B cell (primary cell): Measurements from ENCODE around the gene FA2H. TPM values are rescaled to one million over a fixed set of nuclear protein-coding genes. Genes with fewer than 3 reads are reported as not detected.

Experiments used
- ATAC-seq: fragments of 200-7000 bp; cut with Tn5 transposase; one replicate; pipeline ENCODE4 v1.10.0; 2021; ENCODE audit warnings: low read depth, mild to moderate bottlenecking, moderate number of reproducible peaks, moderate library complexity
- CTCF ChIA-PET: fragments of 350-600 bp; sonication (Branson Sonifier 250); formaldehyde crosslinking; loops from one replicate; lab custom pipeline; 2021; ENCODE audit warnings: antibody characterized with exemption, inconsistent platforms; lab: Charles Lee
- POLR2A ChIA-PET: fragments of 350-600 bp; sonication (Branson Sonifier 250); formaldehyde crosslinking; loops from one replicate; lab custom pipeline; 2021; ENCODE audit warnings: antibody characterized with exemption; lab: Charles Lee
- DNase-seq: peaks from one replicate; pipeline ENCODE4 v3.0.0; 2013
- H2AFZ ChIP-seq: 2 replicates; pipeline ENCODE4 v1.6.1; 2012; ENCODE audit warnings: mild to moderate bottlenecking, low read depth, low read length; ENCODE audit not compliant: insufficient read depth, poor library complexity, severe bottlenecking
- H3K27ac ChIP-seq, 2 donors: 1 replicate in 1 of 2; 2 replicates in 1 of 2; pipeline ENCODE4 v1.5.1; 2012 to 2013; ENCODE audit warnings: low read length in 2 of 2, mild to moderate bottlenecking in 2 of 2, moderate library complexity in 1 of 2
- H3K27me3 ChIP-seq, 4 experiments: fragments of 200-600 bp in 1 of 4; sonication (generic) in 1 of 4; replicated peaks in 1 of 4; 1 replicate in 2 of 4; 2 replicates in 2 of 4; pipeline versions ENCODE4 v1.6.1 to v1.7.0; 2013 to 2016; ENCODE audit warnings: low read length in 3 of 4, mild to moderate bottlenecking in 2 of 4, mixed read lengths in 1 of 4, moderate library complexity in 1 of 4; ENCODE audit not compliant: insufficient read depth in 4 of 4, control insufficient read depth in 3 of 4; ENCODE audit errors: control extremely low read depth in 1 of 4
- H3K36me3 ChIP-seq, 2 experiments: replicated peaks in 1 of 2; 1 replicate in 1 of 2; 2 replicates in 1 of 2; pipeline versions ENCODE4 v1.6.1 to v1.7.1; 2013; ENCODE audit warnings: low read length in 1 of 2; ENCODE audit not compliant: insufficient read depth in 2 of 2, control insufficient read depth in 1 of 2; ENCODE audit errors: control extremely low read depth in 1 of 2, extremely low read depth in 1 of 2
- H3K4me1 ChIP-seq, 2 donors: fragments of 200-600 bp in 1 of 2; sonication (generic) in 1 of 2; 1 replicate in 1 of 2; 2 replicates in 1 of 2; pipeline versions ENCODE4 v1.5.1 to v1.6.1; 2013 to 2017; ENCODE audit warnings: low read length in 2 of 2; ENCODE audit not compliant: control insufficient read depth in 2 of 2, insufficient read depth in 2 of 2
- H3K4me2 ChIP-seq: replicated peaks from 2 replicates; pipeline ENCODE3; 2012; ENCODE audit warnings: mild to moderate bottlenecking, low read depth, low read length; ENCODE audit not compliant: poor library complexity, severe bottlenecking
- H3K4me3 ChIP-seq, 5 experiments: fragments of 200-600 bp in 1 of 5; sonication (generic) in 1 of 5; 1 replicate in 3 of 5; 2 replicates in 2 of 5; pipeline versions ENCODE4 v1.5.1 to v1.7.0; 2011 to 2016; ENCODE audit warnings: low read length in 4 of 5, mild to moderate bottlenecking in 4 of 5, low read depth in 2 of 5, control low read depth in 1 of 5, moderate library complexity in 1 of 5; ENCODE audit not compliant: insufficient read depth in 1 of 5; ENCODE audit errors: control extremely low read depth in 1 of 5, extremely low read depth in 1 of 5
- H3K79me2 ChIP-seq: fragments of 200-600 bp; sonication (generic); one replicate; pipeline ENCODE4 v1.6.0; 2016; ENCODE audit warnings: low read length; ENCODE audit not compliant: control insufficient read depth, insufficient read depth
- H3K9ac ChIP-seq: fragments of 200-600 bp; sonication (generic); 2 replicates; pipeline ENCODE4 v1.6.1; 2017; ENCODE audit warnings: mild to moderate bottlenecking, low read length, moderate library complexity
- H3K9me3 ChIP-seq, 3 donors: one replicate each; pipeline versions ENCODE4 v1.6.1 to v1.7.1; 2013; ENCODE audit warnings: low read length in 2 of 3; ENCODE audit not compliant: control insufficient read depth in 2 of 3, insufficient read depth in 1 of 3; ENCODE audit errors: control extremely low read depth in 1 of 3
- H4K20me1 ChIP-seq: 2 replicates; pipeline ENCODE4 v1.6.0; 2012; ENCODE audit warnings: mild to moderate bottlenecking, low read length; ENCODE audit not compliant: insufficient read depth, control insufficient read depth, poor library complexity, severe bottlenecking
- H3K27ac Mint-ChIP-seq: one replicate; pipeline ENCODE4 v1.8.0; 2021; ENCODE audit warnings: mixed read lengths
- H3K27me3 Mint-ChIP-seq: one replicate; pipeline ENCODE4 v1.8.0; 2021; ENCODE audit warnings: mixed read lengths
- H3K4me1 Mint-ChIP-seq: one replicate; pipeline ENCODE4 v1.8.0; 2021; ENCODE audit warnings: mixed read lengths
- H3K4me3 Mint-ChIP-seq: one replicate; pipeline ENCODE4 v1.8.0; 2021; ENCODE audit warnings: mixed read lengths
- H3K9me3 Mint-ChIP-seq: one replicate; pipeline ENCODE4 v1.8.0; 2022; ENCODE audit warnings: mixed read lengths; ENCODE audit not compliant: insufficient read depth
- EZH2 ChIP-seq: IDR thresholded peaks from 2 replicates; pipeline ENCODE4 v1.6.1; 2012; ENCODE audit warnings: borderline replicate concordance, low read depth, mild to moderate bottlenecking, moderate library complexity, low read length; ENCODE audit not compliant: insufficient read depth, poor library complexity, severe bottlenecking
- WGBS: methylation state at CpG from one replicate; pipeline ENCODE4 v1.1.5; 2013; ENCODE audit warnings: missing lambda C conversion rate; ENCODE audit not compliant: insufficient coverage; 5-methylcytosine and 5-hydroxymethylcytosine counted together
- intact Hi-C: fragments of 100-400 bp; cut with micrococcal nuclease; formaldehyde crosslinking; loops from one replicate; pipeline ENCODE4 v1.10.0; 2022
- polyA plus RNA-seq: library from polyadenylated mRNA; depleted of rRNA; stranded (reverse); fragments of >200 nt; gene quantifications from 2 replicates; pipeline ENCODE4 v1.2.3, GENCODE V29; 2012
- total RNA-seq, 2 donors: library from RNA; stranded (reverse); fragments of 120-200 nt in 1 of 2; gene quantifications; 1 replicate in 1 of 2; 2 replicates in 1 of 2; pipeline versions ENCODE4 v1.2.3 to v1.2.4, GENCODE V29; 2013 to 2022
- TF ChIP-seq, protein P1 (sequence below): fragments of 200-600 bp; IDR thresholded peaks from one replicate; pipeline ENCODE4 v1.8.0; 2022; ENCODE audit warnings: antibody characterized with exemption, mild to moderate bottlenecking

Gene FA2H
- total and polyA plus RNA-seq, 2 donors (not counting 1 experiment from before 2014, with no cell fraction given), result 1.0 to 3.6 TPM

DNA sequence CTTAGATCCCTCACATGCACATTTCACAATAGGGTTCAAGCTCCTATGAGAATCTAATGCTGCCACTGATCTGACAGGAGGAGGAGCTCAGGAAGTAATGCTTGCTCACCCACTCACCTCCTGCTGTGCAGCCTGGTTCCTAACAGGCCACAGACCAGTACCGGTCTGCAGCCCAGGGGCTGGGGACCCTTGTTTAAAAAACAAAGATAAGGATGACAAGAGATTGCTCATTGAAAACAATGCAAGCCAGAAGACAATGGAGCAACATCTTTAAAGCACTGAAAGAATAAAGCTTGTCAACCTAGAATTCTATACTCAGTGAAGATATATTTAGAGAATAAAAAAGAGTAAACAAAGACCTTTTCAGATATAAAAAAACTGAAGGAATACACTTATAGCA lies 22.8 kb upstream of the FA2H start:
- H3K27me3 Mint-ChIP-seq, result peaks cover 44% of the 10 kb centered on the region
- TF ChIP-seq, protein P1, sequence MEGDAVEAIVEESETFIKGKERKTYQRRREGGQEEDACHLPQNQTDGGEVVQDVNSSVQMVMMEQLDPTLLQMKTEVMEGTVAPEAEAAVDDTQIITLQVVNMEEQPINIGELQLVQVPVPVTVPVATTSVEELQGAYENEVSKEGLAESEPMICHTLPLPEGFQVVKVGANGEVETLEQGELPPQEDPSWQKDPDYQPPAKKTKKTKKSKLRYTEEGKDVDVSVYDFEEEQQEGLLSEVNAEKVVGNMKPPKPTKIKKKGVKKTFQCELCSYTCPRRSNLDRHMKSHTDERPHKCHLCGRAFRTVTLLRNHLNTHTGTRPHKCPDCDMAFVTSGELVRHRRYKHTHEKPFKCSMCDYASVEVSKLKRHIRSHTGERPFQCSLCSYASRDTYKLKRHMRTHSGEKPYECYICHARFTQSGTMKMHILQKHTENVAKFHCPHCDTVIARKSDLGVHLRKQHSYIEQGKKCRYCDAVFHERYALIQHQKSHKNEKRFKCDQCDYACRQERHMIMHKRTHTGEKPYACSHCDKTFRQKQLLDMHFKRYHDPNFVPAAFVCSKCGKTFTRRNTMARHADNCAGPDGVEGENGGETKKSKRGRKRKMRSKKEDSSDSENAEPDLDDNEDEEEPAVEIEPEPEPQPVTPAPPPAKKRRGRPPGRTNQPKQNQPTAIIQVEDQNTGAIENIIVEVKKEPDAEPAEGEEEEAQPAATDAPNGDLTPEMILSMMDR, result no peak
- TF ChIP-seq EZH2, result no peak
- no peaks in the 10 kb centered on the region for H3K36me3 ChIP-seq
- WGBS, result no CpG with 5 or more reads among the region's 1 CpG
- H3K79me2 ChIP-seq, result no peaks in the 10 kb centered on the region
- ChIA-PET POLR2A (no interaction called here), CTCF (interaction anchor here (0.6 to 2.0 kb wide), 2 partner anchors 65 to 124 kb away, joined by 3 to 6 read pairs; no protein-coding TSS in a partner anchor)
- H3K4me3 Mint-ChIP-seq, result no peak overlapping the region
- no peak overlapping the region for H3K27ac Mint-ChIP-seq
- DNase-seq (no peak), ATAC-seq (no peak)
- no peak overlapping the region for H3K27ac ChIP-seq
- H4K20me1 ChIP-seq, result no peaks in the 10 kb centered on the region
- no peak overlapping the region for H3K9ac ChIP-seq
- no peaks in the 10 kb centered on the region for H3K4me1 ChIP-seq
- H3K4me2 ChIP-seq, result no peak overlapping the region
- H3K9me3 Mint-ChIP-seq, result peaks cover 2% of the 10 kb centered on the region
- intact Hi-C loops, result no loop called here
- no peak overlapping the region for H2AFZ ChIP-seq
- no peaks in the 10 kb centered on the region for H3K4me1 Mint-ChIP-seq
- peaks cover 0 to 23% (median 2%) of the 10 kb centered on the region in 4 experiments for H3K27me3 ChIP-seq
- H3K9me3 ChIP-seq, result peaks cover 3 to 8% (median 4%) of the 10 kb centered on the region in 3 donors
- no peak overlapping the region for H3K4me3 ChIP-seq

DNA sequence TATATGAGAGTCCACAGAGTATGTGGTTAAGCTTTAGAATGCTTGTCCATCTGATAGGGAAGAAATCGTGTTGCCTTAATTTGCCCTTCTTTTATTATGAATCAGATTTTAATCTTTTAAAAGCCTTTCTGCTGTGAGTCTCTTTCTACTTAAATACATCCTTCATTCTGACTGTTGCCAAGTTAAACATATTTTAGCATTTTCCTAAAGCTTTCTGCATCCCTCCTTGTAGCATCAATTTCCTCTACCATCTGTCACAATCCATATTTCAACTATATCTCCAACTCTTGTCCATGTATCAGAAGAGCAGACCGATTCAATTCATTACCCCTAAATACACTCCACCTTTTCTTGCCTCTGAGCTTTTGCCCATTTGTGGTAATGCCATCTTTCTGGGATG lies 20.5 kb upstream of the FA2H start:
- whole genome bisulfite sequencing, result 100% methylated on average over 1 of the region's 2 CpGs

More for the DNA sequence above, 20.5 kb upstream of the FA2H start:
- H3K27me3 Mint-ChIP-seq, result peaks cover 35% of the 10 kb centered on the region
- Histone ChIP-seq H3K9ac (no peak overlapping the region), H3K79me2 (no peaks in the 10 kb centered on the region), H4K20me1 (no peaks in the 10 kb centered on the region), H3K4me3 (no peak overlapping the region), H3K36me3 (no peaks in the 10 kb centered on the region), H3K9me3 (peaks cover 2 to 11% (median 2%) of the 10 kb centered on the region in 3 donors), H3K4me2 (no peak overlapping the region), H3K27ac (no peak overlapping the region), H3K27me3 (peaks cover 0 to 23% (median 2%) of the 10 kb centered on the region in 4 experiments), H2AFZ (no peak overlapping the region), H3K4me1 (no peaks in the 10 kb centered on the region)
- DNase-seq (no peak), ATAC-seq (no peak)
- intact Hi-C loops, result no loop called here
- H3K4me3 Mint-ChIP-seq, result no peak overlapping the region
- ChIA-PET POLR2A (no interaction called here), CTCF (no interaction called here)
- H3K27ac Mint-ChIP-seq, result no peak overlapping the region
- no peaks in the 10 kb centered on the region for H3K9me3 Mint-ChIP-seq
- no peaks in the 10 kb centered on the region for H3K4me1 Mint-ChIP-seq
- no peak for TF ChIP-seq EZH2
- TF ChIP-seq, protein P1, result no peak
